B cell (primary cell): ENCODE measurements around the gene DDX20. TPM values are rescaled to one million over a fixed set of nuclear protein-coding genes. Genes with fewer than 3 reads are reported as not detected.
A peak's percentile ranks its signal among the peaks of the same experiment; 100 is the strongest.

Source experiments
- ATAC-seq: fragments of 200-7000 bp; cut with Tn5 transposase; one replicate; pipeline ENCODE4 v1.10.0; 2021; ENCODE audit warnings: low read depth, mild to moderate bottlenecking, moderate number of reproducible peaks, moderate library complexity
- CTCF ChIA-PET: fragments of 350-600 bp; sonication (Branson Sonifier 250); formaldehyde crosslinking; loops from one replicate; lab custom pipeline; 2021; ENCODE audit warnings: antibody characterized with exemption, inconsistent platforms; lab: Charles Lee
- POLR2A ChIA-PET: fragments of 350-600 bp; sonication (Branson Sonifier 250); formaldehyde crosslinking; loops from one replicate; lab custom pipeline; 2021; ENCODE audit warnings: antibody characterized with exemption; lab: Charles Lee
- DNase-seq: peaks from one replicate; pipeline ENCODE4 v3.0.0; 2013
- H2AFZ ChIP-seq: 2 replicates; pipeline ENCODE4 v1.6.1; 2012; ENCODE audit warnings: mild to moderate bottlenecking, low read depth, low read length; ENCODE audit not compliant: insufficient read depth, poor library complexity, severe bottlenecking
- H3K27ac ChIP-seq, 2 donors: 1 replicate in 1 of 2; 2 replicates in 1 of 2; pipeline ENCODE4 v1.5.1; 2012 to 2013; ENCODE audit warnings: low read length in 2 of 2, mild to moderate bottlenecking in 2 of 2, moderate library complexity in 1 of 2
- H3K27me3 ChIP-seq, 4 experiments: fragments of 200-600 bp in 1 of 4; sonication (generic) in 1 of 4; replicated peaks in 1 of 4; 1 replicate in 2 of 4; 2 replicates in 2 of 4; pipeline versions ENCODE4 v1.6.1 to v1.7.0; 2013 to 2016; ENCODE audit warnings: low read length in 3 of 4, mild to moderate bottlenecking in 2 of 4, mixed read lengths in 1 of 4, moderate library complexity in 1 of 4; ENCODE audit not compliant: insufficient read depth in 4 of 4, control insufficient read depth in 3 of 4; ENCODE audit errors: control extremely low read depth in 1 of 4
- H3K36me3 ChIP-seq, 2 experiments: replicated peaks in 1 of 2; 1 replicate in 1 of 2; 2 replicates in 1 of 2; pipeline versions ENCODE4 v1.6.1 to v1.7.1; 2013; ENCODE audit warnings: low read length in 1 of 2; ENCODE audit not compliant: insufficient read depth in 2 of 2, control insufficient read depth in 1 of 2; ENCODE audit errors: control extremely low read depth in 1 of 2, extremely low read depth in 1 of 2
- H3K4me1 ChIP-seq, 2 donors: fragments of 200-600 bp in 1 of 2; sonication (generic) in 1 of 2; 1 replicate in 1 of 2; 2 replicates in 1 of 2; pipeline versions ENCODE4 v1.5.1 to v1.6.1; 2013 to 2017; ENCODE audit warnings: low read length in 2 of 2; ENCODE audit not compliant: control insufficient read depth in 2 of 2, insufficient read depth in 2 of 2
- H3K4me2 ChIP-seq: replicated peaks from 2 replicates; pipeline ENCODE3; 2012; ENCODE audit warnings: mild to moderate bottlenecking, low read depth, low read length; ENCODE audit not compliant: poor library complexity, severe bottlenecking
- H3K4me3 ChIP-seq, 5 experiments: fragments of 200-600 bp in 1 of 5; sonication (generic) in 1 of 5; 1 replicate in 3 of 5; 2 replicates in 2 of 5; pipeline versions ENCODE4 v1.5.1 to v1.7.0; 2011 to 2016; ENCODE audit warnings: low read length in 4 of 5, mild to moderate bottlenecking in 4 of 5, low read depth in 2 of 5, control low read depth in 1 of 5, moderate library complexity in 1 of 5; ENCODE audit not compliant: insufficient read depth in 1 of 5; ENCODE audit errors: control extremely low read depth in 1 of 5, extremely low read depth in 1 of 5
- H3K79me2 ChIP-seq: fragments of 200-600 bp; sonication (generic); one replicate; pipeline ENCODE4 v1.6.0; 2016; ENCODE audit warnings: low read length; ENCODE audit not compliant: control insufficient read depth, insufficient read depth
- H3K9ac ChIP-seq: fragments of 200-600 bp; sonication (generic); 2 replicates; pipeline ENCODE4 v1.6.1; 2017; ENCODE audit warnings: mild to moderate bottlenecking, low read length, moderate library complexity
- H3K9me3 ChIP-seq, 3 donors: one replicate each; pipeline versions ENCODE4 v1.6.1 to v1.7.1; 2013; ENCODE audit warnings: low read length in 2 of 3; ENCODE audit not compliant: control insufficient read depth in 2 of 3, insufficient read depth in 1 of 3; ENCODE audit errors: control extremely low read depth in 1 of 3
- H4K20me1 ChIP-seq: 2 replicates; pipeline ENCODE4 v1.6.0; 2012; ENCODE audit warnings: mild to moderate bottlenecking, low read length; ENCODE audit not compliant: insufficient read depth, control insufficient read depth, poor library complexity, severe bottlenecking
- H3K27ac Mint-ChIP-seq: one replicate; pipeline ENCODE4 v1.8.0; 2021; ENCODE audit warnings: mixed read lengths
- H3K27me3 Mint-ChIP-seq: one replicate; pipeline ENCODE4 v1.8.0; 2021; ENCODE audit warnings: mixed read lengths
- H3K4me1 Mint-ChIP-seq: one replicate; pipeline ENCODE4 v1.8.0; 2021; ENCODE audit warnings: mixed read lengths
- H3K4me3 Mint-ChIP-seq: one replicate; pipeline ENCODE4 v1.8.0; 2021; ENCODE audit warnings: mixed read lengths
- H3K9me3 Mint-ChIP-seq: one replicate; pipeline ENCODE4 v1.8.0; 2022; ENCODE audit warnings: mixed read lengths; ENCODE audit not compliant: insufficient read depth
- CTCF ChIP-seq: fragments of 200-600 bp; IDR thresholded peaks from one replicate; pipeline ENCODE4 v1.8.0; 2022; ENCODE audit warnings: antibody characterized with exemption, mild to moderate bottlenecking
- EZH2 ChIP-seq: IDR thresholded peaks from 2 replicates; pipeline ENCODE4 v1.6.1; 2012; ENCODE audit warnings: borderline replicate concordance, low read depth, mild to moderate bottlenecking, moderate library complexity, low read length; ENCODE audit not compliant: insufficient read depth, poor library complexity, severe bottlenecking
- WGBS: methylation state at CpG from one replicate; pipeline ENCODE4 v1.1.5; 2013; ENCODE audit warnings: missing lambda C conversion rate; ENCODE audit not compliant: insufficient coverage; 5-methylcytosine and 5-hydroxymethylcytosine counted together
- intact Hi-C: fragments of 100-400 bp; cut with micrococcal nuclease; formaldehyde crosslinking; loops from one replicate; pipeline ENCODE4 v1.10.0; 2022
- polyA plus RNA-seq: library from polyadenylated mRNA; depleted of rRNA; stranded (reverse); fragments of >200 nt; gene quantifications from 2 replicates; pipeline ENCODE4 v1.2.3, GENCODE V29; 2012
- total RNA-seq, 2 donors: library from RNA; stranded (reverse); fragments of 120-200 nt in 1 of 2; gene quantifications; 1 replicate in 1 of 2; 2 replicates in 1 of 2; pipeline versions ENCODE4 v1.2.3 to v1.2.4, GENCODE V29; 2013 to 2022

The DDX20 gene
- total and polyA plus RNA-seq, 2 donors (not counting 1 experiment from before 2014, with no cell fraction given) = 5.7 to 24.6 TPM

GRCh38 chr1:111747282-111747734, 8.4 kb upstream of the DDX20 start:
- no peaks in the 10 kb centered on the region for H4K20me1 ChIP-seq
- TF ChIP-seq EZH2 (no peak), CTCF (peak; percentile 47)
- H2AFZ ChIP-seq = no peak overlapping the region
- H3K27me3 ChIP-seq = peaks cover 0 to 3% (median 0%) of the 10 kb centered on the region in 4 experiments
- peaks cover 3% of the 10 kb centered on the region for H3K79me2 ChIP-seq
- ATAC-seq (peak; percentile 68), DNase-seq (peak; percentile 70)
- H3K36me3 ChIP-seq = no peaks in the 10 kb centered on the region
- H3K27me3 Mint-ChIP-seq = no peaks in the 10 kb centered on the region
- no peak overlapping the region for H3K9ac ChIP-seq
- intact Hi-C loops = loop anchor here (1.0 kb wide), 2 partner anchors 32 to 266 kb away; no protein-coding TSS in a partner anchor
- ChIA-PET CTCF (interaction anchor here (0.7 to 7.5 kb wide), 16 partner anchors 9 to 269 kb away, joined by 3 to 97 read pairs (median 4); partner anchors contain the start of gene INKA2), POLR2A (interaction anchor here (0.7 to 1.1 kb wide), 2 partner anchors 33 to 230 kb away, joined by 3 read pairs; no protein-coding TSS in a partner anchor)
- H3K4me1 ChIP-seq = no peaks in the 10 kb centered on the region
- H3K27ac ChIP-seq = no peak overlapping the region
- no peaks in the 10 kb centered on the region for H3K9me3 Mint-ChIP-seq
- H3K9me3 ChIP-seq = no peaks in the 10 kb centered on the region
- no peak overlapping the region for H3K4me2 ChIP-seq
- 22% methylated on average over 2 of the region's 3 CpGs for WGBS
- no peak overlapping the region for H3K4me3 ChIP-seq
- H3K4me1 Mint-ChIP-seq = peaks cover 2% of the 10 kb centered on the region
- no peak overlapping the region for H3K27ac Mint-ChIP-seq
- no peak overlapping the region for H3K4me3 Mint-ChIP-seq

- ChIA-PET POLR2A (interaction anchor here (1.1 kb wide), 1 partner anchor 33 kb away, joined by 3 read pairs; no protein-coding TSS in a partner anchor), CTCF (interaction anchor here (0.8 to 7.5 kb wide), 11 partner anchors 10 to 270 kb away, joined by 4 to 97 read pairs (median 8); partner anchors contain the start of gene INKA2)
- Histone ChIP-seq H3K36me3 (no peaks in the 10 kb centered on the region), H3K4me2 (no peak overlapping the region), H3K9me3 (no peaks in the 10 kb centered on the region), H3K4me1 (no peaks in the 10 kb centered on the region), H3K79me2 (peaks cover 3% of the 10 kb centered on the region), H3K9ac (no peak overlapping the region), H3K4me3 (no peak overlapping the region), H2AFZ (no peak overlapping the region), H3K27me3 (no peaks in the 10 kb centered on the region), H3K27ac (no peak overlapping the region), H4K20me1 (no peaks in the 10 kb centered on the region)
- H3K27ac Mint-ChIP-seq = no peak overlapping the region
- WGBS = 86% methylated on average over 4 of the region's 4 CpGs
- no peaks in the 10 kb centered on the region for H3K27me3 Mint-ChIP-seq
- no peaks in the 10 kb centered on the region for H3K9me3 Mint-ChIP-seq
- no peak overlapping the region for H3K4me3 Mint-ChIP-seq
- H3K4me1 Mint-ChIP-seq = peaks cover 2% of the 10 kb centered on the region
- DNase-seq = no peak
- TF ChIP-seq CTCF = no peak
- intact Hi-C loops = loop anchor here (1.0 kb wide), 2 partner anchors 33 to 267 kb away; no protein-coding TSS in a partner anchor
- no peak for ATAC-seq
Measured at GRCh38 chr1:111747947-111748346, 7.8 kb upstream of the DDX20 start.
